Measurements from ENCODE around the gene C1QTNF6. TPM values are rescaled to one million over a fixed set of nuclear protein-coding genes. Genes with fewer than 3 reads are reported as not detected.
A peak's percentile ranks its signal among the peaks of the same experiment; 100 is the strongest.

Gene C1QTNF6
- total RNA-seq, 1 donor = 4.6 TPM

- TF ChIP-seq CTCF (IDR thresholded peaks at IDR 0.05; ENCODE audit: insufficient read depth, low read length) = no peak
- DNase-seq (ENCODE audit: low read depth) = no peak
- no peak overlapping the region for H3K4me3 ChIP-seq (ENCODE audit: low read depth, low read length)
Measured at GRCh38 chr22:37194750-37195149, 6.7 kb upstream of the C1QTNF6 start.

DNA sequence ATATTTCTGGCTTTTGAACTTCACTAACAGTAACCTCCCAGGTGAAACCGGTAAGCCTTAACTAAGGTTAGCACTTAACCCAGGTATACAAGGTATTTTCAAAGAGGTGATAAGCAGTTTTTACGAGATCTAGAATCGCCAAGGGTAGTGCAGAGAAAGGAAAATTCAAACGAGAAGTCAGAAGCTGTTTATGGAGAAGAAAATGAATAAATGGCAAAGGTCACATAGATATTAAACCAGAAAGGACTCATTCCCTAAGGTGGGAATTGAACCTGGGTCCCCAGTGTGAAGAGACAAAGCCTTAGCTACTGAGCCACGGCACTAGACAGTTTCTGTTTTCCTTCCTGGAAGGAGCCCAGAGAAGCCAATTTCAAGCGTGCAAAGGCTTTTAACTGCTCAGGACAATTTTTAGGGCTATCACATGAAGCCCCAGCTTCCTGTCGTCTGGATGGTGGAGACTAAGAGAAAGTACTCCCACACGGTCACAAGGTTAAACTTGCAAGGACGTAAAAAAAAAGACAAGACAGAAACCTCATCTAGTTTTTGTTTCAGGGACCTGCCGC is 5.7 kb upstream of the C1QTNF6 start:
- TF ChIP-seq CTCF (IDR thresholded peaks at IDR 0.05; ENCODE audit: insufficient read depth, low read length) = no peak
- H3K4me3 ChIP-seq (ENCODE audit: low read depth, low read length) = no peak overlapping the region
- no peak for DNase-seq (ENCODE audit: low read depth)

DNA sequence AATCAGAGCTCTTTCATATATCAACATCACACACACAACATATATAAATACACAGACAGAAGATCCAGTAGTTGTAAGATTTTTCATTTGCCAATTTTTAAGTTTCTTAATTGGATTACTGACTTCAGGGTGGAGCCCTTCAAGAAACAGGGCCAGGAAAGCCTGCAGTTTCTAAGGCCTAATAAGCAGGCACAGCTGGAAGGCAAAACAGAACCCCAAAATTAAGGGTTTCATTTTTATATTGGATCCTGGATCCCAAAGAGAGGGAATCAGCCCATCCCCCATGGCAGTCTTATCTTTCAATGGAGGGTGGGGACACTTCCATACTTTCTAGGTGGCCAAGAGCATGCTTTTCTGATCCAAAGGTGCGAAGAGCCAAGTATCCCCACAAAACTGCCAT is 4.7 kb upstream of the C1QTNF6 start:
- no peak overlapping the region for H3K4me3 ChIP-seq (ENCODE audit: low read depth, low read length)
- no peak for TF ChIP-seq CTCF (IDR thresholded peaks at IDR 0.05; ENCODE audit: insufficient read depth, low read length)
- DNase-seq (ENCODE audit: low read depth) = no peak

DNA sequence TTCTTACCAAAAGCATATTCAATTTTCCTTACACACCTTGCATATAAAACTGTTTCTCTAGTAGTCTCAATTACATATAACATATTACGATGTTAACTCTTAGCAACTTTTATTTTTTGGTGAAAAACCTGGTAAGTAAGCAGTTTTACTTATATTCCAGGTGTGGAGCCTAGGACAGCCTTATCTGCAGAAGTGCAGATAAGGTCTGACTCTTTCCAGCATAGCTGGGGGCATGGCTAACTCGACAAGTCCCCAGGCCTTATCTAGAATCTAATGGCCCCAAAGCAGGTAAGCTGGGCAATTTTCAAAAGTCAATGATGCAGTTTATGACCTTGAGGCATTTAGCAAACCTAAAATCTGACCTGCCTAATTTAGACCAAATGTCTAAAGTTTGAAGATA is 4.2 kb upstream of the C1QTNF6 start:
- no peak for DNase-seq (ENCODE audit: low read depth)
- TF ChIP-seq CTCF (IDR thresholded peaks at IDR 0.05; ENCODE audit: insufficient read depth, low read length) = no peak
- no peak overlapping the region for H3K4me3 ChIP-seq (ENCODE audit: low read depth, low read length)

GRCh38 chr22:37190262-37190780 is 2.3 kb upstream of the C1QTNF6 start:
- DNase-seq (ENCODE audit: low read depth) = no peak
- H3K4me3 ChIP-seq (ENCODE audit: low read depth, low read length) = no peak overlapping the region
- no peak for TF ChIP-seq CTCF (IDR thresholded peaks at IDR 0.05; ENCODE audit: insufficient read depth, low read length)

DNA sequence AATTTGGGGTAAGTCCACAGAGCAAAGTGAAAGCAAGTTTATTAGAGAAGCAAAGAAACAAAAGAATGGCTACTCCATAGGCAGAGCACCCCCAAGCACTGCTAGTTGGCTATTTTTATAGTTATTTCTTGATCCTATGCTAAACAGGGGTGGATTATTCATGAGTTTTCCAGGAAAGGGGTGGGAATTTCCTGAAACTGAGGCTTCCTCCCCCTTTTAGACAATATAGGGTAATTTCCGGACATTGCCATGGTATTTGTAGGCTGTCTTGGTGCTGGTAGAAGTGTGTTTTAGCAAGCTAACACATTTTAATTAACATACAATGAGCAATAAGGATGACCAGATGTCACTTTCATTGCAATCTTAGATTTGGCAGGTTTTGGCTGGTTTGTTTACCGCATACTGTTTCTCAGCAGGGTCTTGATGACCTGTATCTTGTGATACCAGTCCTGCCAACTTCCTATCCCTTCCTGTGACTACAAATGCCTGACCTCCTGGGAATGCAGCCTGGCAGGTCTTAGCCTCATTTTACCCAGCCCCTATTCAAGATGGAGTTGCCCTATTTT is 937 bp upstream of the C1QTNF6 start:
- peak; percentile 63 for DNase-seq (ENCODE audit: low read depth)
- no peak overlapping the region for H3K4me3 ChIP-seq (ENCODE audit: low read depth, low read length)
- TF ChIP-seq CTCF (IDR thresholded peaks at IDR 0.05; ENCODE audit: insufficient read depth, low read length) = no peak

DNA sequence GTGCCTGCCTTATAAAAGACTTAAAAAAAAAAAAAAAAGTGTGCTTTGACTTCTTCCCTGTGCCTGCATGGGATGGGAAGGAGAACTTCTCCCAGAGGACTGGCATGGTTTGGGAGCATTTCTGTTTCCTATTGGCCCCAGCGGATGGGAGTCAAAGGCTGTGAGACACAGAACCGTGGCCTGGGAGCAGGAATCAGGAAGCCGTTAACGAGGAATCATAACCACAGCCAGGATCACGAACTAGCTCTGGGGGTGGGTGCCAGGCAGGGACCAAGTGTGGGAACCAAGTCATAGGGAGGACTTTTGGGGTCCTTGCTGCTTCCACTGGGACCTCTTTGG is 526 bp downstream of the C1QTNF6 start:
- peak overlapping the region; percentile 78 for H3K4me3 ChIP-seq (ENCODE audit: low read depth, low read length)
- no peak for TF ChIP-seq CTCF (IDR thresholded peaks at IDR 0.05; ENCODE audit: insufficient read depth, low read length)
- DNase-seq (ENCODE audit: low read depth) = no peak
